Prostate gland (tissue), 2 donors: ENCODE results near the gene NOS2. TPM values are rescaled to one million over a fixed set of nuclear protein-coding genes. Genes with fewer than 3 reads are reported as not detected.
A peak's percentile ranks its signal among the peaks of the same experiment; 100 is the strongest.

ENCODE experiments used
- DNase-seq: peaks from one replicate; pipeline ENCODE4 v3.0.0-alpha.2; 2019; ENCODE audit warnings: low spot score
- H3K27ac ChIP-seq, 2 donors: fragments of 200-600 bp; sonication (generic); 2 replicates each; pipeline ENCODE4 v1.5.1; 2017 to 2019
- H3K27me3 ChIP-seq: fragments of 200-600 bp; sonication (generic); replicated peaks from 2 replicates; pipeline ENCODE4 v1.5.1; 2019; ENCODE audit not compliant: insufficient read depth
- H3K36me3 ChIP-seq, 2 donors: fragments of 200-600 bp; sonication (generic); 1 replicate in 1 of 2; 2 replicates in 1 of 2; pipeline versions ENCODE4 v1.5.1 to v1.8.1; 2017 to 2019
- H3K4me1 ChIP-seq: fragments of 200-600 bp; sonication (generic); replicated peaks from 2 replicates; pipeline ENCODE4 v1.5.1; 2019
- H3K4me3 ChIP-seq, 2 donors: fragments of 200-600 bp; sonication (generic); 2 replicates each; pipeline ENCODE4 v1.5.1; 2017 to 2019
- H3K9me3 ChIP-seq: fragments of 200-600 bp; sonication (generic); 2 replicates; pipeline ENCODE4 v1.5.1; 2017
- POLR2A ChIP-seq: fragments of 450-650 bp; IDR thresholded peaks from one replicate; pipeline ENCODE4 v1.6.1; 2016; ENCODE audit warnings: antibody characterized with exemption, mild to moderate bottlenecking
- POLR2AphosphoS5 ChIP-seq: sonication (generic); formaldehyde crosslinking; IDR thresholded peaks from one replicate; pipeline ENCODE4 v1.6.1; 2017; ENCODE audit warnings: antibody characterized with exemption
- WGBS: methylation state at CpG from one replicate; pipeline ENCODE4 v1.1.5; 2018; 5-methylcytosine and 5-hydroxymethylcytosine counted together
- intact Hi-C: fragments of 100-400 bp; cut with DNase I; formaldehyde crosslinking; loops from one replicate; pipeline ENCODE4 v1.14.2; 2022
- total RNA-seq, 2 donors: library from RNA; depleted of rRNA; stranded (reverse); fragments of >200 nt; gene quantifications; one replicate each; pipeline ENCODE4 v1.1.0, GENCODE V29; 2016
- TF ChIP-seq, protein P1 (sequence below), 4 experiments: fragments of 200-600 bp in 2 of 4; fragments of 450-650 bp in 2 of 4; sonication (generic) in 2 of 4; IDR thresholded peaks; 1 replicate in 3 of 4; 2 replicates in 1 of 4; pipeline ENCODE4 v1.5.1; 2016 to 2019; ENCODE audit warnings: antibody characterized with exemption in 4 of 4, mild to moderate bottlenecking in 2 of 4, moderate library complexity in 2 of 4

NOS2 gene
- total RNA-seq, 2 donors from 2014 or later, result 0.55 to 1.4 TPM

DNA sequence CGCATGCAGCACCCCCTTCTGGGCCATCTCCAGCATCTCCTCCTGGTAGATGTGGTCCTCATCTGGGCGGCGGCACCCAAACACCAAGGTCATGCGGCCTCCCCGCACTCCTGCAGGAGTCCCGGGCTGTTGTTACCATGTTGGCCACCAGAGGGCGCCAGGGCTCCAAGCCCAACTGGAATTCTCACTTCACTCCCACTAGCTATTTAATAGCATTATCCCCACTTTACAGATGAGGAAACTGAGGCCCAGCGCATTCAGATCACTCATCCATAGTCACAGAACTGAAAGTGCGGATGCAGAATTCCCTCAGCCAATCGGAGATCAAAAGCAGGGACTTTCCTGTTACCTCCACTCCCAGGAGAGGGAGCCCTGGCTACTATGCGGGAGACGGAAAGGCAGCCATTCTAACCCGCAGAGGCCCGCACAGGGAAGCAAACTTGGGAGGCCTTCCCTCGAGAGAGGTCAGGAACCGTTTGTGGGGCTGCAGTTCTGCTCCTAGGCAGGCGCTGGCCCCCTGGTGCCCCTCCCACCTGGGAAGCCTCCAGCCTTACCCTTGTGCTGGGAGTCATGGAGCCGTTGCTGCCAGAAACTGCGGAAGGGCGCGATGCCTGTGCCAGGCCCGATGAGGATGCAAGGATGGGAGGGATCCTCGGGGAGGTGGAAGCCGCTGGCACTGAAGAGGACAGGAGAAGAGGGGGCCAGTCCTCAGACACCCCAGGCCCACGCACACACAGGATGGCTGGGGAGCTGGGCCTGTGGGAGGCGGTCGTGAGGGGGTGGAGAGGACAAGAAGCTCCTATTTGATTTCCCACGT is 40.1 kb downstream of the NOS2 start:
- no peaks in the 10 kb centered on the region for H3K27me3 ChIP-seq
- intact Hi-C loops, result no loop called here
- 59% methylated on average over 28 of the region's 28 CpGs for WGBS
- no peak overlapping the region for H3K27ac ChIP-seq
- H3K4me1 ChIP-seq, result no peaks in the 10 kb centered on the region
- H3K4me3 ChIP-seq, result no peak overlapping the region
- DNase-seq, result peak; percentile 39
- no peaks in the 10 kb centered on the region for H3K36me3 ChIP-seq
- no peak for TF ChIP-seq POLR2AphosphoS5
- TF ChIP-seq, protein P1, sequence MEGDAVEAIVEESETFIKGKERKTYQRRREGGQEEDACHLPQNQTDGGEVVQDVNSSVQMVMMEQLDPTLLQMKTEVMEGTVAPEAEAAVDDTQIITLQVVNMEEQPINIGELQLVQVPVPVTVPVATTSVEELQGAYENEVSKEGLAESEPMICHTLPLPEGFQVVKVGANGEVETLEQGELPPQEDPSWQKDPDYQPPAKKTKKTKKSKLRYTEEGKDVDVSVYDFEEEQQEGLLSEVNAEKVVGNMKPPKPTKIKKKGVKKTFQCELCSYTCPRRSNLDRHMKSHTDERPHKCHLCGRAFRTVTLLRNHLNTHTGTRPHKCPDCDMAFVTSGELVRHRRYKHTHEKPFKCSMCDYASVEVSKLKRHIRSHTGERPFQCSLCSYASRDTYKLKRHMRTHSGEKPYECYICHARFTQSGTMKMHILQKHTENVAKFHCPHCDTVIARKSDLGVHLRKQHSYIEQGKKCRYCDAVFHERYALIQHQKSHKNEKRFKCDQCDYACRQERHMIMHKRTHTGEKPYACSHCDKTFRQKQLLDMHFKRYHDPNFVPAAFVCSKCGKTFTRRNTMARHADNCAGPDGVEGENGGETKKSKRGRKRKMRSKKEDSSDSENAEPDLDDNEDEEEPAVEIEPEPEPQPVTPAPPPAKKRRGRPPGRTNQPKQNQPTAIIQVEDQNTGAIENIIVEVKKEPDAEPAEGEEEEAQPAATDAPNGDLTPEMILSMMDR (IDR thresholded peaks at IDR 0.05), result peak; percentile 59 to 84 (median 76)
- no peaks in the 10 kb centered on the region for H3K9me3 ChIP-seq

DNA sequence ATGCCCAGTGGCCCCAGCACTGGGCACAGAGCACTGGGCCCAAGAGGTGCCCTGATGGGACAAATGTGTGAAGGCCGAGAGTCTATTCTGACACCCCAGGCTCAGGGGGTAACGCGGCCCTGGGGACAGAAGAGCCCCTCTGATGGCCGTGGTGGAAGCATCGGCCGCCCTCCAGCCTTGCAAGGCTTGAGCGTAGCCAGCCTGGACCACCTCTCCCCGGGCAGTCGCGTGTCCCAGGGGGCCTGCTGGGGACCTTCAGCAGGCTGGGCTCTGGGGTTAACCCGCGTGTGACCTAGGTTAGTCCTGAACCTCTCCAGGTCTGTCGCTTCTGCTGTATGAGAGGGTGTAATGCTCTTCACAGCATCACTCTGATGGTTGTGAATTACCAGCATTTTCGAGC is 40.8 kb downstream of the NOS2 start:
- no peaks in the 10 kb centered on the region for H3K4me1 ChIP-seq
- 81% methylated on average over 14 of the region's 14 CpGs for WGBS
- intact Hi-C loops, result loop anchor here (5.0 kb wide), 1 partner anchor 118 kb away; no protein-coding TSS in a partner anchor

DNA sequence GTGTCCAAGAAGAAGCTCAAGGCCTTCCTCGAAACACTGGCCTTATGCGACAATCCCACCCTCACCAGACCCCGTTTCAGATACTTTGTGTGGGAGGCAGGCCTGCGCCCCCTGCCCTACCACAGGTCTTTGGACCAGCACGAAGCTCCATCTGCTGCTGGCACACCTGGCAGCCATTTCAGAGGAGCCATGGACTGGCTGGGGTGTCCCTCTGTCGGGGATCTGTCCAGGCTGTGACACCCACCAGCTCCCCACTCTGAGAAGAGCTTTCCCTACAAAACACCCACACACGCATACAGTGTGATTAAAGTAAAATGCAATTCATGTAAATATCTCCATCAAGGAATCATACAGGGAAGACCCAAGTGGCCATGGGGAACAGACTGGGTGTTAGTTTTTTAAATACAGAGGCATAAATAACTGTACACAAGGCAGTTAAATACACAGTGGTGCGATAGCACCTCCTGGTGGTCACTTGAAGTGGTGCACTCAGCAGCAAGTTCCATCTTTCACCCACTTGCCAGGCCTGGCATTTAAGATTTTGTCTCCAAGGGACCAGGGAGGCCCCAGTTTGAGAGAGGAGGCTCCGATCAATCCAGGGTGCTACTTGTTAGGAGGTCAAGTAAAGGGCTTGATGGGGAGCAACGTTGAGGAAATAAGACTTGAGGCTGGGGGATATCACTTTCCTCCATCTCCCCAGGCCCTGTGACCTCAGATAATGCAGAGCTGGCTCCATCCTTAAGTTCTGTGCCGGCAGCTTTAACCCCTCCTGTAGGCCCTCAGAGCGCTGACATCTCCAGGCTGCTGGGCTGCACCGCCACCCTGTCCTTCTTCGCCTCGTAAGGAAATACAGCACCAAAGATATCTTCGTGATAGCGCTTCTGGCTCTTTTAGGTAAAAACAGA is 43.6 kb downstream of the NOS2 start:
- Histone ChIP-seq H3K27me3 (no peaks in the 10 kb centered on the region), H3K9me3 (no peaks in the 10 kb centered on the region), H3K27ac (no peak overlapping the region), H3K4me3 (no peak overlapping the region), H3K4me1 (no peaks in the 10 kb centered on the region), H3K36me3 (no peaks in the 10 kb centered on the region)
- peak; percentile 27 for DNase-seq
- intact Hi-C loops, result loop anchor here (1.0 to 5.0 kb wide), 3 partner anchors 102 to 153 kb away; no protein-coding TSS in a partner anchor
- WGBS, result 72% methylated on average over 17 of the region's 17 CpGs
- no peak for TF ChIP-seq POLR2A
- TF ChIP-seq, protein P1 (IDR thresholded peaks at IDR 0.05), result peak; percentile 80 to 89 (median 82)
- no peak for TF ChIP-seq POLR2AphosphoS5

More for the DNA sequence above, 40.8 kb downstream of the NOS2 start:
- Histone ChIP-seq H3K36me3 (no peaks in the 10 kb centered on the region), H3K4me3 (no peak overlapping the region), H3K27ac (no peak overlapping the region), H3K27me3 (no peaks in the 10 kb centered on the region), H3K9me3 (no peaks in the 10 kb centered on the region)
- TF ChIP-seq, protein P1 (IDR thresholded peaks at IDR 0.05), result no peak
- TF ChIP-seq POLR2A, result no peak
- DNase-seq, result no peak

DNA sequence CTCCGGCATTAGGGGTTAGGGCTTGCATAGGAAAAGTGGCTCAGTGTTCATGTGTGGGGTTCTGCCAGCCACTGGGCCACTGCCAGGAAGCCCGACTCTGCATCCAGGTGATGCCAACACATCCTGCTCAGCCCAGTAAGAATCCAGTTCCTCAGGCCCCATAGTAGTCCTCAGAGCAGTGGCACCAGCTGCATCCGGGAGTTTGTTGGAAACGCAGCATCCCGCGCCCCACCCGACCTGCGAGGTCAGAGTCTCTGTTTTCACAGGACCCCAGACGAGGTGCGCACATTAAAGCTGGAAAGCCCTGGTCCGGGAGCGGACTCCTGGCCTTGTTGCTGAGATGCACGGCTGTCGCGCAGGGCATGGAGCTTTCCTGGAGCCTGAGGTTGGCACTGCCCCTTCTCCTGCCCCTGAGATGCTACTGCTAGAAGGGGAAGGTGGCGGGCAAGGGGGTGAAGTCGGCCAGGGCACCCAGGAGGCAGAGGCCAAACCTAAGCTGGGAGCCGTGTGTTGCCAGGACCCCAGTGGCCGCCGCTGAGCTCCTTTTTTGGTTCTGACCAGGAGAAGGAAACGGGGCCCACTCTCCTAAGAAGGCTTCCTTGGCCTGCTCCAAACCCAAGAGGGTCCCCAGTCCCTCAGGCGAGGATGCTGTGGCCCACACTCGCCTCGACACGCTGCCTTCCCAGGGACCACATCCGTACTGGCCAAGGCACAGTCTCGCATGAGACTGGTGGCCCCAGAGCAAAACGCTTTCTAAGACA is 44.4 kb downstream of the NOS2 start:
- Histone ChIP-seq H3K4me3 (no peak overlapping the region), H3K9me3 (no peaks in the 10 kb centered on the region), H3K36me3 (no peaks in the 10 kb centered on the region), H3K4me1 (no peaks in the 10 kb centered on the region), H3K27me3 (no peaks in the 10 kb centered on the region), H3K27ac (no peak overlapping the region)
- TF ChIP-seq, protein P1 (IDR thresholded peaks at IDR 0.05), result no peak
- TF ChIP-seq POLR2A (no peak), POLR2AphosphoS5 (no peak)
- no peak for DNase-seq
- WGBS, result 91% methylated on average over 28 of the region's 28 CpGs
- intact Hi-C loops, result loop anchor here (1.0 to 5.0 kb wide), 3 partner anchors 101 to 153 kb away; no protein-coding TSS in a partner anchor
